ENCODE results near the gene ZNF138.
"Not testable (repeated sequence)": the region's sequence is repeated elsewhere in the genome, so short reads cannot be mapped to it uniquely, and the experiment has no call there.

DNA sequence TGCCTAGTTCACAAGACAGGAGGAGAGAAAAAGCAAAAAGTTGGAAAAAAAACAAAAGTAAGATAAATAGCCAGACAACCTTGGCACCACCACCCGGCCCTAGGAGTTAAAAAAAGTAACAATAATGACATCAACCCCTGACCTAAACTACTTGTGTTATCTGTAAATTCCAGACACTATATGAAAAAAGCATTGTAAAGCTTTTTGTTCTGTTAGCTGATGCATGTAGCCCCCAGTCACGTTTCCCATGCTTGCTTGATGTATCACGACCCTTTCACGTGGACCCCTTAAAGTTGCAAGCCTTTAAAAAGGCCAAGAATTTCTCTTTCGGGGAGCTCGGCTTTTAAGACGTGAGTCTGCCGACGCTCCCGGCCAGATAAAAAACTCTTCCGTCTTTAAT, 5.0 kb upstream of the ZNF138 start:
- TF ChIP-seq, protein P1, sequence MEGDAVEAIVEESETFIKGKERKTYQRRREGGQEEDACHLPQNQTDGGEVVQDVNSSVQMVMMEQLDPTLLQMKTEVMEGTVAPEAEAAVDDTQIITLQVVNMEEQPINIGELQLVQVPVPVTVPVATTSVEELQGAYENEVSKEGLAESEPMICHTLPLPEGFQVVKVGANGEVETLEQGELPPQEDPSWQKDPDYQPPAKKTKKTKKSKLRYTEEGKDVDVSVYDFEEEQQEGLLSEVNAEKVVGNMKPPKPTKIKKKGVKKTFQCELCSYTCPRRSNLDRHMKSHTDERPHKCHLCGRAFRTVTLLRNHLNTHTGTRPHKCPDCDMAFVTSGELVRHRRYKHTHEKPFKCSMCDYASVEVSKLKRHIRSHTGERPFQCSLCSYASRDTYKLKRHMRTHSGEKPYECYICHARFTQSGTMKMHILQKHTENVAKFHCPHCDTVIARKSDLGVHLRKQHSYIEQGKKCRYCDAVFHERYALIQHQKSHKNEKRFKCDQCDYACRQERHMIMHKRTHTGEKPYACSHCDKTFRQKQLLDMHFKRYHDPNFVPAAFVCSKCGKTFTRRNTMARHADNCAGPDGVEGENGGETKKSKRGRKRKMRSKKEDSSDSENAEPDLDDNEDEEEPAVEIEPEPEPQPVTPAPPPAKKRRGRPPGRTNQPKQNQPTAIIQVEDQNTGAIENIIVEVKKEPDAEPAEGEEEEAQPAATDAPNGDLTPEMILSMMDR (IDR thresholded peaks at IDR 0.05), result not testable (repeated sequence)
- TF ChIP-seq POLR2AphosphoS5 (IDR thresholded peaks at IDR 0.05), result not testable (repeated sequence)
